NB4 (cell line): ENCODE measurements around the gene DHX57.

ENCODE experiments used
- DNase-seq: peaks from one replicate; pipeline ENCODE4 v3.0.0; 2010; ENCODE audit warnings: low read depth
- H3K4me3 ChIP-seq: one replicate; pipeline ENCODE4 v1.5.1; 2011; ENCODE audit warnings: mild to moderate bottlenecking, low read depth, low read length, moderate library complexity
- CTCF ChIP-seq: IDR thresholded peaks from one replicate; pipeline ENCODE4 v1.5.1; 2012; ENCODE audit warnings: low read depth, low read length
- MAX ChIP-seq: IDR thresholded peaks from 2 replicates; pipeline ENCODE4 v1.6.1; 2011; ENCODE audit warnings: low read depth, low read length
- MYC ChIP-seq: IDR thresholded peaks from 2 replicates; pipeline ENCODE4 v1.6.1; 2011; ENCODE audit warnings: low read depth, low read length
- POLR2A ChIP-seq: IDR thresholded peaks from 2 replicates; pipeline ENCODE4 v1.6.1; 2011; ENCODE audit warnings: mild to moderate bottlenecking; ENCODE audit not compliant: insufficient read length; ENCODE audit errors: extremely low read depth

Gene DHX57

GRCh38 chr2:38862476-38862875, 13.3 kb downstream of the DHX57 start:
- TF ChIP-seq CTCF (no peak), POLR2A (no peak)
- DNase-seq = no peak
- no peak overlapping the region for H3K4me3 ChIP-seq

- peak; percentile 36 for DNase-seq
- TF ChIP-seq MAX (no peak), CTCF (no peak), POLR2A (no peak), MYC (no peak)
- no peak overlapping the region for H3K4me3 ChIP-seq
These were observed 19.6 kb downstream of the DHX57 start for GRCh38 chr2:38856165-38856564.

GRCh38 chr2:38850045-38850444, 25.7 kb downstream of the DHX57 start:
- DNase-seq = no peak
- no peak overlapping the region for H3K4me3 ChIP-seq
- TF ChIP-seq POLR2A = no peak
- no peak for TF ChIP-seq CTCF
- TF ChIP-seq MAX = no peak
- TF ChIP-seq MYC = no peak

- no peak for DNase-seq
- TF ChIP-seq MAX (no peak), CTCF (no peak), MYC (no peak), POLR2A (no peak)
- no peak overlapping the region for H3K4me3 ChIP-seq
These were observed 38.9 kb downstream of the DHX57 start for GRCh38 chr2:38836791-38837190.

- H3K4me3 ChIP-seq = no peak overlapping the region
- no peak for TF ChIP-seq MYC
- no peak for TF ChIP-seq POLR2A
- no peak for TF ChIP-seq MAX
- DNase-seq = no peak
These were observed 39.7 kb downstream of the DHX57 start for GRCh38 chr2:38835990-38836389.

- peak; percentile 49 for TF ChIP-seq CTCF
- no peak for TF ChIP-seq POLR2A
- no peak for TF ChIP-seq MAX
- DNase-seq = peak; percentile 51
These were observed 40.6 kb downstream of the DHX57 start for GRCh38 chr2:38835015-38835601.

More at GRCh38 chr2:38835015-38835601, 40.6 kb downstream of the DHX57 start:
- H3K4me3 ChIP-seq = no peak overlapping the region
